NCI-H526 treated with DMSO at 0.1 percent for 48 hours (cell line): Measurements from ENCODE around the gene ZBTB11.
"Not testable (repeated sequence)": the region's sequence is repeated elsewhere in the genome, so short reads cannot be mapped to it uniquely, and the experiment has no call there.

Source experiments
- DNase-seq: peaks from one replicate; lab custom pipeline; 2025; lab: John Stamatoyannopoulos, UW

Gene ZBTB11

GRCh38 chr3:101615525-101615924 is 61.4 kb downstream of the ZBTB11 start:
- DNase-seq: no peak

DNA sequence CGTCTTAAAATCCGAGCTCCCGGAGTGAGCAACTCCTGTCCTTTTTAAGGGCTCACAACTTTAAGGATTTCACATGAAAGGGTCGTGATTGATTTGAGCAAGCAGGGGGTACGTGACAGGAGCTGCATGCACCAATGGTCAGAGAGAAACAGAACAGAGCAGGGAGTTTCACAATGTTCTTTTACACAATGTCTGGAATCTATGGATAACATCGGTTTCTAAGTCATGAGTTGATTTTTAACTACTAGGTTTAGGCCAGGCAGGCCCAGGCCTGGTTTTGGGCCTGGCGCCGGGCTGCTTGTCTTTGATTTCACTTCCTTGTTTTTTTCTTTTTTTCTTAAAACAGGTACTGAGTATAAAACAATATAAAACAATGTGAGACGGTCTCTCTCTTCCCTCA is 63.9 kb downstream of the ZBTB11 start:
- not testable (repeated sequence) for DNase-seq

GRCh38 chr3:101611023-101611422 is 65.9 kb downstream of the ZBTB11 start:
- no peak for DNase-seq

- DNase-seq: not testable (repeated sequence)
Observed at GRCh38 chr3:101605398-101605797, 71.5 kb downstream of the ZBTB11 start.

DNA sequence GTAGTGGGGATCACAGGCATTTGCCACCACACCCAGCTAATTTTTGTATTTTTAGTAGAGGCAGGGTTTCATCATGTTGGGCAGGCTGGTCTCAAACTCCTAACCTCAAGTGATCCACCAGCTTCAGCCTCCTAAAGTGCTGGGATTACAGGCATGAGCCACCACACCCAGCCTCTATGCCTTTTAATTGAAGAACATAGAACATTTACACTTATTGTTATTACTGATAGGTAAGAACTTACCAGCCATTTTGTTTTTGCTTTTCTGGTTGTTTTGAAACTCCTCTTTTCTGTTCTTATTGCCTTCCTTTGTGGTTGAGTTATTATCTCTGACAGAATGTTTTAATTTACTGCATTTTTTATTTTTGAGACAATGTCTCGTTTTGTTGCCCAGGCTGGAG is 73.7 kb downstream of the ZBTB11 start:
- DNase-seq: no peak

- no peak for DNase-seq
Observed at GRCh38 chr3:101602731-101603130, 74.2 kb downstream of the ZBTB11 start.
